Ovary (tissue), 3 donors: ENCODE results near the gene VTA1.

Experiments used
- CTCF ChIP-seq, 3 donors: fragments of 450-650 bp in 2 of 3; fragments of 200-600 bp in 1 of 3; IDR thresholded peaks; one replicate each; pipeline versions ENCODE4 v1.5.1 to v1.8.0; 2016 to 2022; ENCODE audit warnings: antibody characterized with exemption in 3 of 3, mild to moderate bottlenecking in 1 of 3
- EP300 ChIP-seq: sonication (generic); formaldehyde crosslinking; IDR thresholded peaks from one replicate; pipeline ENCODE4 v1.6.1; 2017; ENCODE audit warnings: antibody characterized with exemption
- POLR2A ChIP-seq: fragments of 450-650 bp; IDR thresholded peaks from one replicate; pipeline ENCODE4 v1.6.1; 2017; ENCODE audit warnings: antibody characterized with exemption, mild to moderate bottlenecking, moderate library complexity
- donor health status: DM: no; HTN: no; CAD: no.

DNA sequence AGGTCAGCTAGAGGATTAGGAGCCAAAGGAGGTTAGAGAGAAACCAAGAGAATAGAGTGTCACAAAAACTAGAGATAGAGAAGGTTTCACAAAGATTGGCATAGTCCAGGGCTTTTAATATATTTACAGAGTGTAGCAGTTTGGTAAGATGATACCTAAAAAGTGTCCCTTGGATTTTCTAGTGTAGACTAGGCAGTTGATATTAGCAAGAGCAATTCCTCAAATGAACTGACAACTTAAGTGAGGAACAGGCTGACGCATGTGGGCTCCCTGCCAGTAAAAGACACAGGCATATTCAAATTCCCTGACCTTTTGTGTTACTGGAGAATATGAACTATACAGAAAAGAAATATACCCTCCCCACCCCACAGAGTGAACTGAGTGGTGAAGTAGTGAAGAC is 40.1 kb downstream of the VTA1 start:
- TF ChIP-seq CTCF (IDR thresholded peaks at IDR 0.05) (no peak), POLR2A (no peak), EP300 (no peak)
